PC-3 (cell line): ENCODE measurements around the gene TCP11. TPM values are rescaled to one million over a fixed set of nuclear protein-coding genes. Genes with fewer than 3 reads are reported as not detected.

ENCODE experiments used
- ATAC-seq: fragments of 200-7000 bp; cut with Tn5 transposase; 2 replicates; pipeline ENCODE4 v1.9.1; 2020; ENCODE audit warnings: mild to moderate bottlenecking, moderate library complexity
- BruUV-seq: library from RNA; stranded (reverse); fragments of 400-500 nt; replicated peaks from 2 replicates; lab custom pipeline; 2021; lab: Mats Ljungman, UMichigan
- CTCF ChIA-PET: fragments of 300-600 bp; sonication (Branson Sonifier 250); formaldehyde crosslinking; loops from one replicate; lab custom pipeline; 2022; ENCODE audit warnings: antibody characterized with exemption; lab: Charles Lee
- POLR2A ChIA-PET: fragments of 300-600 bp; sonication (Branson Sonifier 250); formaldehyde crosslinking; loops from one replicate; lab custom pipeline; 2022; ENCODE audit warnings: antibody characterized with exemption; ENCODE audit not compliant: unreplicated experiment; lab: Charles Lee
- DNase-seq: peaks from one replicate; pipeline ENCODE4 v3.0.0-alpha.2; 2015
- H2AFZ ChIP-seq: fragments of 300-600 bp; sonication (generic); 2 replicates; pipeline ENCODE4 v1.6.0; 2016; ENCODE audit warnings: antibody characterized with exemption, low read length
- H3F3A ChIP-seq: fragments of 300-600 bp; sonication (generic); one replicate; pipeline ENCODE4 v1.6.0; 2017; ENCODE audit warnings: antibody characterized with exemption, low read length, control low read depth, mild to moderate bottlenecking; ENCODE audit not compliant: unreplicated experiment
- H3K27ac ChIP-seq: fragments of 300-600 bp; sonication (generic); 2 replicates; pipeline ENCODE4 v1.5.1; 2016; ENCODE audit warnings: mild to moderate bottlenecking, low read length
- H3K27me3 ChIP-seq: fragments of 300-600 bp; sonication (generic); 2 replicates; pipeline ENCODE4 v1.6.1; 2016; ENCODE audit warnings: low read length, mixed read lengths
- H3K36me3 ChIP-seq: fragments of 300-600 bp; sonication (generic); 2 replicates; pipeline ENCODE4 v1.6.1; 2016; ENCODE audit warnings: low read depth, mixed run types, low read length, mixed read lengths
- H3K4me1 ChIP-seq: fragments of 300-600 bp; sonication (generic); 2 replicates; pipeline ENCODE4 v1.5.1; 2016; ENCODE audit warnings: low read length; ENCODE audit not compliant: insufficient read depth
- H3K4me2 ChIP-seq: fragments of 300-600 bp; sonication (generic); 2 replicates; pipeline ENCODE4 v1.6.0; 2016; ENCODE audit warnings: low read length
- H3K4me3 ChIP-seq: fragments of 300-600 bp; sonication (generic); 2 replicates; pipeline ENCODE4 v1.5.1; 2016; ENCODE audit warnings: mild to moderate bottlenecking, low read length, mixed read lengths
- H3K79me2 ChIP-seq: fragments of 300-600 bp; sonication (generic); 2 replicates; pipeline ENCODE4 v1.6.1; 2017; ENCODE audit warnings: low read length, mixed read lengths
- H3K9ac ChIP-seq: fragments of 300-600 bp; sonication (generic); 2 replicates; pipeline ENCODE4 v1.6.0; 2016; ENCODE audit warnings: mild to moderate bottlenecking, low read length
- H3K9me2 ChIP-seq: fragments of 300-600 bp; sonication (generic); replicated peaks from 2 replicates; pipeline ENCODE4 v1.6.1; 2016; ENCODE audit warnings: mixed run types, low read length, mixed read lengths
- H3K9me3 ChIP-seq: fragments of 300-600 bp; sonication (generic); 2 replicates; pipeline ENCODE4 v1.6.1; 2016; ENCODE audit warnings: low read length, mixed read lengths
- H4K20me1 ChIP-seq: fragments of 300-600 bp; sonication (generic); 2 replicates; pipeline ENCODE4 v1.6.1; 2016; ENCODE audit warnings: low read length, mixed read lengths
- EZH2 ChIP-seq: fragments of 300-600 bp; sonication (generic); IDR thresholded peaks from one replicate; pipeline ENCODE4 v1.6.1; 2017; ENCODE audit warnings: antibody characterized with exemption, mild to moderate bottlenecking, low read length; ENCODE audit not compliant: unreplicated experiment
- EZH2phosphoT487 ChIP-seq: fragments of 300-600 bp; sonication (generic); IDR thresholded peaks from 2 replicates; pipeline ENCODE4 v1.6.1; 2018; ENCODE audit warnings: mild to moderate bottlenecking, antibody characterized with exemption, low read length, borderline replicate concordance
- intact Hi-C: fragments of 100-400 bp; cut with micrococcal nuclease; formaldehyde crosslinking; loops from 2 replicates; pipeline ENCODE4 v1.9.0; 2023
- total RNA-seq: library from RNA; depleted of rRNA; stranded (reverse); fragments of >200 nt; gene quantifications from 2 replicates; pipeline ENCODE4 v1.2.3, GENCODE V29; 2014
- TF ChIP-seq, protein P1 (sequence below): fragments of 300-600 bp; sonication (generic); conservative IDR thresholded peaks from 2 replicates; pipeline ENCODE4 v1.5.1; 2017; ENCODE audit warnings: antibody characterized with exemption, low read depth, mild to moderate bottlenecking, low read length

The TCP11 gene
- total RNA-seq, 1 experiment from 2014 or later, result 1.3 TPM

GRCh38 chr6:35081426-35081851, 59.7 kb downstream of the TCP11 start:
- H3K79me2 ChIP-seq, result no peaks in the 10 kb centered on the region
- no peaks in the 10 kb centered on the region for H3K9me3 ChIP-seq
- H3K27ac ChIP-seq, result no peak overlapping the region
- no peak overlapping the region for H3K4me3 ChIP-seq
- H3K4me1 ChIP-seq, result no peaks in the 10 kb centered on the region
- CTCF ChIA-PET, result no interaction called here
- no peak overlapping the region for H3K9ac ChIP-seq
- H4K20me1 ChIP-seq, result no peaks in the 10 kb centered on the region
- 0 out of 2 replicates have a peak, but pooled peaks cover 4% of the 10 kb centered on the region for H3K36me3 ChIP-seq
- intact Hi-C loops, result no loop called here
- BruUV-seq, result no TSS peak
- H3K27me3 ChIP-seq, result no peaks in the 10 kb centered on the region
- H3K9me2 ChIP-seq, result no peaks in the 10 kb centered on the region
- POLR2A ChIA-PET, result no interaction called here
- no peak overlapping the region for H2AFZ ChIP-seq
- H3F3A ChIP-seq, result no peaks in the 10 kb centered on the region
- ATAC-seq (no peak), DNase-seq (no peak)
- no peak overlapping the region for H3K4me2 ChIP-seq
- TF ChIP-seq EZH2 (no peak), EZH2phosphoT487 (no peak)
- TF ChIP-seq, protein P1, sequence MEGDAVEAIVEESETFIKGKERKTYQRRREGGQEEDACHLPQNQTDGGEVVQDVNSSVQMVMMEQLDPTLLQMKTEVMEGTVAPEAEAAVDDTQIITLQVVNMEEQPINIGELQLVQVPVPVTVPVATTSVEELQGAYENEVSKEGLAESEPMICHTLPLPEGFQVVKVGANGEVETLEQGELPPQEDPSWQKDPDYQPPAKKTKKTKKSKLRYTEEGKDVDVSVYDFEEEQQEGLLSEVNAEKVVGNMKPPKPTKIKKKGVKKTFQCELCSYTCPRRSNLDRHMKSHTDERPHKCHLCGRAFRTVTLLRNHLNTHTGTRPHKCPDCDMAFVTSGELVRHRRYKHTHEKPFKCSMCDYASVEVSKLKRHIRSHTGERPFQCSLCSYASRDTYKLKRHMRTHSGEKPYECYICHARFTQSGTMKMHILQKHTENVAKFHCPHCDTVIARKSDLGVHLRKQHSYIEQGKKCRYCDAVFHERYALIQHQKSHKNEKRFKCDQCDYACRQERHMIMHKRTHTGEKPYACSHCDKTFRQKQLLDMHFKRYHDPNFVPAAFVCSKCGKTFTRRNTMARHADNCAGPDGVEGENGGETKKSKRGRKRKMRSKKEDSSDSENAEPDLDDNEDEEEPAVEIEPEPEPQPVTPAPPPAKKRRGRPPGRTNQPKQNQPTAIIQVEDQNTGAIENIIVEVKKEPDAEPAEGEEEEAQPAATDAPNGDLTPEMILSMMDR, result no peak

GRCh38 chr6:35080821-35081425, 60.2 kb downstream of the TCP11 start:
- H3K27me3 ChIP-seq, result no peaks in the 10 kb centered on the region
- no peaks in the 10 kb centered on the region for H3K4me1 ChIP-seq
- 0 out of 2 replicates have a peak, but pooled peaks cover 4% of the 10 kb centered on the region for H3K36me3 ChIP-seq
- no peaks in the 10 kb centered on the region for H3K79me2 ChIP-seq
- no peaks in the 10 kb centered on the region for H4K20me1 ChIP-seq
- no peak overlapping the region for H3K27ac ChIP-seq
- H3K9me3 ChIP-seq, result no peaks in the 10 kb centered on the region
- no peaks in the 10 kb centered on the region for H3K9me2 ChIP-seq
- no peak overlapping the region for H3K9ac ChIP-seq
- no peak overlapping the region for H2AFZ ChIP-seq
- CTCF ChIA-PET, result no interaction called here
- TF ChIP-seq, protein P1, result no peak
- intact Hi-C loops, result no loop called here
- no peak overlapping the region for H3K4me3 ChIP-seq
- ATAC-seq, result no peak
- DNase-seq, result no peak
- no TSS peak for BruUV-seq
- no peaks in the 10 kb centered on the region for H3F3A ChIP-seq
- POLR2A ChIA-PET, result no interaction called here
- H3K4me2 ChIP-seq, result no peak overlapping the region

DNA sequence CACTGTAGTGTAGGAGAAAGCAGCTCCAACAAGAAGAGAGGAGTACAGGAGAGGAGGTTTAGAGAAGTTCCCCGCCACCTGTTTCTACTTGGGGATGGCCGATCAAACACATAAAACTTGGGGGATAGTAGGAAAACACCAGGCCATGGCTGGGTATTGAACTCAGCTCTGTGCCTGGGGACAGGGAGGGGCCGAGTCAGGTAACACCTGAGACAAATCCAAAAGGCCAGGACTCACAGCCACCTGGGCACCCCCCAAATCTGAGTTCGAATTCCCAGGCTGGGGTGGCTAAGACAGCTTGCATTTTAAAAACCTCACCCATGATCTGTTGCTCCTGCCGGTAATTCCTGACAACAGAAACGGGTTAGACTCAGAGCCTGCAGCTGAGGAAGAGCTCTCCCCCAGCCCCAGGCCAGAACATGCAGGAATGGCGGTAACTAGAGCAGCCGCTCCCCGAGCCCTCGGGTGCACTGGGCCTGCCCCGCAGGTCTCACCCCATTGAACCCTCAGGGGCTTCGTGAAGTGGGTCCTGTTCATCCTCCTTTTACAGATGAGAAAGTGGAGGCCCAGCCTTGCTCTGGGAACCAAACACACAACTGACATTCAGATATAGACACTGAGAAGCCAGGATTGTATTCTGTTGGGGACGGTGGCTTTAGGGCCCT, 61.0 kb downstream of the TCP11 start:
- 0 out of 2 replicates have a peak, but pooled peaks cover 4% of the 10 kb centered on the region for H3K36me3 ChIP-seq
- no peaks in the 10 kb centered on the region for H3K9me2 ChIP-seq
- no peak for DNase-seq
- no peaks in the 10 kb centered on the region for H3K4me1 ChIP-seq
- H3K4me2 ChIP-seq, result no peak overlapping the region
- H3K4me3 ChIP-seq, result no peak overlapping the region
- no peak overlapping the region for H3K9ac ChIP-seq
- no peak for ATAC-seq
- intact Hi-C loops, result no loop called here
- no peak for TF ChIP-seq EZH2
- no peak for TF ChIP-seq EZH2phosphoT487
- TF ChIP-seq, protein P1, result no peak
- no peaks in the 10 kb centered on the region for H3K27me3 ChIP-seq
- H3K9me3 ChIP-seq, result no peaks in the 10 kb centered on the region
- no peak overlapping the region for H3K27ac ChIP-seq
- H4K20me1 ChIP-seq, result no peaks in the 10 kb centered on the region
- H3F3A ChIP-seq, result no peaks in the 10 kb centered on the region
- ChIA-PET CTCF (interaction anchor here (0.6 kb wide), 1 partner anchor 10 kb away, joined by 3 read pairs; no protein-coding TSS in a partner anchor), POLR2A (no interaction called here)
- no TSS peak for BruUV-seq
- H3K79me2 ChIP-seq, result no peaks in the 10 kb centered on the region
- H2AFZ ChIP-seq, result no peak overlapping the region
